Measurements from ENCODE around the gene BSG. TPM values are rescaled to one million over a fixed set of nuclear protein-coding genes. Genes with fewer than 3 reads are reported as not detected.
"Not testable (repeated sequence)": the region's sequence is repeated elsewhere in the genome, so short reads cannot be mapped to it uniquely, and the experiment has no call there.

Gene BSG
- polyA plus RNA-seq, 2 of the 4 experiments (the other 2 are of a cell fraction), result 285 to 579 TPM

DNA sequence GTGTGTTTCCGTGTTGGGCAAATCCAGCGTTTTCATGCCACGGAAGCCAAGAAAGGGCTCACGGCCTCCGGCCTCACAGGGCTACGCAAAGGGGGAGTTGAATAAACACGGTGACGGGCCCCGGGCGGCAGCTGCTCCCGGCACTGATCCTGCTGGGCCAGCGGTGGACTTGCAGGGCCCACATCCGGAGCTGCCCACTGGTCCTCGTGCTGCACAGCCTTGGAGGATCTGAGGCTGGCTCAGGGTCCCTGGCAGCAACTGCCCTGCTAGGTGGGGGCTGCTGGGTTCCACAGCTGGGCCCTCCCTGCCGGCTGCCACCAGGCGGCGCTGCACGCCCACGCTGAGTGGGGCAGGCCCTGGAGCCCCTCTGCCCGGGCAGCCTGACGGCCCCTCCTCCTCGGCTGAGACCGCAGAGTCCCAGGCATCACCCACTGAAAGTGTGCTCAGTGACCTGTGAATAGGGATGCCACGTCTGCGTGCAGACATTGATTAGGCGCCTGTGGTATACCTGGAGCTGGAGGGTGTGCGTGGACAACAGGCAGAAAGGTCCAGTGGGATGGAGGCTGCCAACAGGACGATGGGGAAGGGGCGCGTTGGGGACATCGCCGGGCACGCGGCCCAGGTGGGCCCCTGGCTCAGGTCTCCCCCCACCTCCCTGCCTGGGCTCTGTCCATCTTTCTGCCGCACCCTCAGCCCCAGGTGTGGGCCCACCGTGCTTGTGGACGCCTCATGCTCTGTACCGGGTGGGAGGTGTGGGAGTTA, 12.0 kb downstream of the BSG start:
- TF ChIP-seq EHMT2 (IDR thresholded peaks at IDR 0.05; ENCODE audit: low read depth) (no peak), CTCF (IDR thresholded peaks at IDR 0.05) (peak; percentile 67), TFCP2L1 (CRISPR knock-in tag; IDR thresholded peaks at IDR 0.05) (no peak), MAFK (IDR thresholded peaks at IDR 0.05; ENCODE audit: partially characterized antibody) (no peak), RAD21 (conservative IDR thresholded peaks at IDR 0.05 in 1 of 2, IDR thresholded peaks at IDR 0.05 in 1 of 2) (peak; percentile 60 to 73), ZSCAN20 (CRISPR knock-in tag; IDR thresholded peaks at IDR 0.05) (no peak), SMC3 (IDR thresholded peaks at IDR 0.05) (peak; percentile 56), JUN (IDR thresholded peaks at IDR 0.05) (peak in 1 of 2 experiments; percentile 46; a peak in 1 of 5 replicates), GATA3 (IDR thresholded peaks at IDR 0.05; ENCODE audit: borderline replicate concordance) (0 out of 2 replicates have a peak, but pooled peaks have one; percentile 19), TP53 (CRISPR knock-in tag; IDR thresholded peaks at IDR 0.05) (0 out of 2 replicates have a peak, but pooled peaks have one; percentile 12)
- TF ChIP-seq, protein P1, sequence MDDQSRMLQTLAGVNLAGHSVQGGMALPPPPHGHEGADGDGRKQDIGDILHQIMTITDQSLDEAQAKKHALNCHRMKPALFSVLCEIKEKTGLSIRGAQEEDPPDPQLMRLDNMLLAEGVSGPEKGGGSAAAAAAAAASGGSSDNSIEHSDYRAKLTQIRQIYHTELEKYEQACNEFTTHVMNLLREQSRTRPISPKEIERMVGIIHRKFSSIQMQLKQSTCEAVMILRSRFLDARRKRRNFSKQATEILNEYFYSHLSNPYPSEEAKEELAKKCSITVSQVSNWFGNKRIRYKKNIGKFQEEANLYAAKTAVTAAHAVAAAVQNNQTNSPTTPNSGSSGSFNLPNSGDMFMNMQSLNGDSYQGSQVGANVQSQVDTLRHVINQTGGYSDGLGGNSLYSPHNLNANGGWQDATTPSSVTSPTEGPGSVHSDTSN (IDR thresholded peaks at IDR 0.05), result peak; percentile 34; the same call in 1 of the 2 replicates
- no peaks in the 10 kb centered on the region for H3K9me3 ChIP-seq
- peaks cover 49% of the 10 kb centered on the region for H3K4me1 ChIP-seq
- peak overlapping the region in 1 of 2 experiments; percentile 54; a peak in 2 of 6 replicates for H3K27ac ChIP-seq
- 80% methylated on average over 16 of the region's 38 CpGs for WGBS (ENCODE audit: missing lambda C conversion rate)
- CTCF ChIA-PET, result interaction anchor here (0.6 to 5.8 kb wide), 31 partner anchors 8 to 158 kb away, joined by 3 to 31 read pairs (median 4); partner anchors contain the start of gene RNF126
- H3K4me3 ChIP-seq, result no peak overlapping the region
- FAIRE-seq (no peak), DNase-seq (ENCODE audit: low read depth in 1 of 2, low spot score in 1 of 2) (no peak), ATAC-seq (peak; percentile 20 to 61; a peak in 4 of 6 replicates)
- POLR2A ChIA-PET, result no interaction called here
- H3K4me2 ChIP-seq, result no peak overlapping the region

GRCh38 chr19:585146-585545, 12.8 kb downstream of the BSG start:
- H3K4me2 ChIP-seq; H3K4me3 ChIP-seq; H3K9me3 ChIP-seq; POLR2A ChIA-PET; FAIRE-seq; DNase-seq (ENCODE audit: low read depth in 1 of 2, low spot score in 1 of 2); ATAC-seq: not testable (repeated sequence)
- CTCF ChIA-PET, result interaction anchor here (0.6 to 5.8 kb wide), 20 partner anchors 8 to 152 kb away, joined by 3 to 31 read pairs (median 6); partner anchors contain the start of gene RNF126
- Histone ChIP-seq H3K27ac (peak overlapping the region in 1 of 2 experiments; percentile 93; a peak in 3 of 6 replicates), H3K4me1 (peaks cover 49% of the 10 kb centered on the region)
- WGBS (ENCODE audit: missing lambda C conversion rate), result 84% methylated on average over 8 of the region's 34 CpGs

GRCh38 chr19:585551-586110, 13.2 kb downstream of the BSG start:
- Histone ChIP-seq H3K4me1 (peaks cover 49% of the 10 kb centered on the region), H3K9me3 (no peaks in the 10 kb centered on the region), H3K4me2 (peak overlapping the region; percentile 98), H3K4me3 (no peak overlapping the region), H3K27ac (peak overlapping the region; percentile 82 to 93; a peak in 5 of 6 replicates)
- DNase-seq (ENCODE audit: low read depth in 1 of 2, low spot score in 1 of 2) (no peak), FAIRE-seq (no peak), ATAC-seq (peak in 1 of 2 experiments; percentile 2; a peak in 2 of 6 replicates)
- 75% methylated on average over 4 of the region's 10 CpGs for WGBS (ENCODE audit: missing lambda C conversion rate)
- CTCF ChIA-PET, result interaction anchor here (0.9 to 5.8 kb wide), 12 partner anchors 8 to 148 kb away, joined by 3 to 31 read pairs (median 8); partner anchors contain the start of gene RNF126
- POLR2A ChIA-PET, result interaction anchor here (0.8 to 1.6 kb wide), 2 partner anchors 9 to 11 kb away, joined by 3 to 6 read pairs; no protein-coding TSS in a partner anchor
- TF ChIP-seq HOXB13 (CRISPR knock-in tag; IDR thresholded peaks at IDR 0.05; ENCODE audit: low read depth), result no peak
- no peak for TF ChIP-seq ZC3H11A (IDR thresholded peaks at IDR 0.05)
- TF ChIP-seq SREBF2 (IDR thresholded peaks at IDR 0.05), result no peak
- TF ChIP-seq HOXA7 (CRISPR knock-in tag; IDR thresholded peaks at IDR 0.05), result no peak
- TF ChIP-seq FOSL2 (IDR thresholded peaks at IDR 0.05), result no peak
- TF ChIP-seq FOSL2 (CRISPR knock-in tag; IDR thresholded peaks at IDR 0.05), result peak; percentile 50; the same call in 1 of the 2 replicates
- no peak for TF ChIP-seq MYC (IDR thresholded peaks at IDR 0.05; ENCODE audit: borderline replicate concordance, low read length)
- no peak for TF ChIP-seq BCL3 (IDR thresholded peaks at IDR 0.05)

All from A549 (cell line).